Dermis microvascular lymphatic vessel endothelial cell (primary cell): Measurements from ENCODE around the gene ROR1. TPM values are rescaled to one million over a fixed set of nuclear protein-coding genes. Genes with fewer than 3 reads are reported as not detected.
A peak's percentile ranks its signal among the peaks of the same experiment; 100 is the strongest.

Source experiments
- DNase-seq, 2 donors: peaks; one replicate each; pipeline versions ENCODE4 v3.0.0 to v3.0.0-alpha.2; 2010; ENCODE audit warnings: low read depth in 2 of 2
- total RNA-seq: library from RNA; depleted of rRNA; stranded (reverse); fragments of >200 nt; gene quantifications from 2 replicates; pipeline ENCODE4 v1.2.1, GENCODE V29; 2014

ROR1 gene
- 0.25 and 0.26 TPM in 2 replicates for total RNA-seq

GRCh38 chr1:63773815-63774616 is at the start of gene ROR1:
Gene ROR1 (plus strand): TSS chr1:63774017.
- peak; percentile 6 to 92 for DNase-seq

- DNase-seq = no peak
These were observed 49.4 kb upstream of the ROR1 start for GRCh38 chr1:63724375-63724899.

- DNase-seq = no peak
These were observed 45.1 kb upstream of the ROR1 start for GRCh38 chr1:63728611-63729226.

- no peak for DNase-seq
These were observed 44.6 kb upstream of the ROR1 start for GRCh38 chr1:63729227-63729620.

- peak in 1 of 2 donors; percentile 29 for DNase-seq
These were observed 43.6 kb upstream of the ROR1 start for GRCh38 chr1:63730211-63730610.

GRCh38 chr1:63731117-63732043 is 42.4 kb upstream of the ROR1 start:
- DNase-seq = peak in 1 of 2 donors; percentile 94

- peak in 1 of 2 donors; percentile 77 for DNase-seq
These were observed 41.2 kb upstream of the ROR1 start for GRCh38 chr1:63732666-63733065.

GRCh38 chr1:63738772-63739171 is 35.0 kb upstream of the ROR1 start:
- DNase-seq = no peak

GRCh38 chr1:63739452-63739851 is 34.4 kb upstream of the ROR1 start:
- no peak for DNase-seq

- no peak for DNase-seq
These were observed 33.4 kb upstream of the ROR1 start for GRCh38 chr1:63740432-63740831.

GRCh38 chr1:63742526-63742925 is 31.3 kb upstream of the ROR1 start:
- no peak for DNase-seq

- DNase-seq = peak in 1 of 2 donors; percentile 62
These were observed 30.0 kb upstream of the ROR1 start for GRCh38 chr1:63743781-63744180.

GRCh38 chr1:63746129-63746864 is 27.5 kb upstream of the ROR1 start:
- peak in 1 of 2 donors; percentile 99 for DNase-seq

GRCh38 chr1:63747445-63747844 is 26.4 kb upstream of the ROR1 start:
- no peak for DNase-seq

GRCh38 chr1:63748046-63748580 is 25.7 kb upstream of the ROR1 start:
- no peak for DNase-seq

GRCh38 chr1:63748641-63749040 is 25.2 kb upstream of the ROR1 start:
- no peak for DNase-seq

GRCh38 chr1:63750721-63751120 is 23.1 kb upstream of the ROR1 start:
- peak in 1 of 2 donors; percentile 74 for DNase-seq

- DNase-seq = peak in 1 of 2 donors; percentile 67
These were observed 21.6 kb upstream of the ROR1 start for GRCh38 chr1:63752176-63752575.

- DNase-seq = peak in 1 of 2 donors; percentile 88
These were observed 20.2 kb upstream of the ROR1 start for GRCh38 chr1:63753591-63753990.

- no peak for DNase-seq
These were observed 17.0 kb upstream of the ROR1 start for GRCh38 chr1:63756839-63757238.

- DNase-seq = no peak
These were observed 16.5 kb upstream of the ROR1 start for GRCh38 chr1:63757334-63757733.
